Transverse colon (tissue), 4 donors: ENCODE results near the gene CHST3.

ENCODE experiments used
- POLR2A ChIP-seq: fragments of 450-650 bp; IDR thresholded peaks from one replicate; pipeline ENCODE4 v1.6.1; 2016; ENCODE audit warnings: antibody characterized with exemption, mild to moderate bottlenecking, moderate library complexity
- POLR2AphosphoS5 ChIP-seq, 3 donors: sonication (generic); formaldehyde crosslinking; IDR thresholded peaks; one replicate each; pipeline ENCODE4 v1.6.1; 2016; ENCODE audit warnings: antibody characterized with exemption in 3 of 3
- TF ChIP-seq, protein P1 (sequence below), 5 experiments: fragments of 200-600 bp in 3 of 5; fragments of 450-650 bp in 2 of 5; sonication (generic) in 3 of 5; IDR thresholded peaks; 1 replicate in 2 of 5; 2 replicates in 3 of 5; pipeline ENCODE4 v1.5.1; 2016 to 2017; ENCODE audit warnings: antibody characterized with exemption in 5 of 5, inconsistent platforms in 3 of 5, mild to moderate bottlenecking in 2 of 5, moderate library complexity in 1 of 5

DNA sequence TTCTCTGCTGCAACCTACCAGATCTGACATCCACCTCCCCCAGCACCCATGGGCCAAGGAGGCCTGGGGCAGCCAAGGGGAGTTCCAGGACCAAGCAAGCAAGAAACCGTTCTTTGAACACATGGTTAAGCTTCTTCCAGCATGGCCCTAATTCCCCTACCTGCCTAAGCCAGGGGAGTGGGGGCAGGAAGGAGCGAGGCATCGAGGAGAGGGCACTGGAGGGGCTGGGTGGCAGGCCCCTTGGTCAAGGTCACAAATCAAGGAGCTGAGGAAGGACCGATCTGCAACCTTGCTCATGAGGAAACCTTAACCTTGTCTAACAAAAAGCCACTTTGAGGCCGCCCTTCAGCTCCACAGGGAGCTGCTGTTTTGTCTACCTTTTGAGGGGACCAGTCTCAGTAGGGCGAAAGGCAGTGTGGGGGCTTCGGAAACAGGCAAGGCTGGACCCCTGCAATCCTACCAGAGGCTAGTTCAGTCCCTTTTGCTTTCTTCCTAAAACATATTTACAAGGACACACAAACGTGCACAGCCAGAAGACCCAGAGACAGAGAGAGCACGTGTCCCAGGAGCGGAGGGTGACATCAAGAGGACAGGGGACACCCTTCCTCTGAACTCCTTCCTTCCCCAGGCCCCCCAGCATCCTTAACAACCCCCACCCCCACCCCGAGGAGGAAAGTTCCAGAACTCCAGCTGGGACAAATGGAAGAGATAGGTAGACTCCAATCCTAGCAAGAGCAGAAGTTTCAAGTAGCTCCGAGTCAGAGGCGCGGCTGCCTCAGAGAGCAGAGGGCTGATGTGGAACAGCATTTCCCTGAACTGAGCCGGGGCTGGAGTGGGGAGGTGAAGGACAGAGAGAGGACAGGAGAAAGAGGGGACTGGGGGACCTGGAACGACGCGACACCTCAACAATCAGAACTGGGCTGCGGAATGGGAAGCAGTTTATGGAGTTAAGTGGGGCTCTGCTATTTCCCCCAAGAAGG, 95.9 kb downstream of the CHST3 start:
- TF ChIP-seq POLR2AphosphoS5 (IDR thresholded peaks at IDR 0.05), result no peak
- TF ChIP-seq, protein P1, sequence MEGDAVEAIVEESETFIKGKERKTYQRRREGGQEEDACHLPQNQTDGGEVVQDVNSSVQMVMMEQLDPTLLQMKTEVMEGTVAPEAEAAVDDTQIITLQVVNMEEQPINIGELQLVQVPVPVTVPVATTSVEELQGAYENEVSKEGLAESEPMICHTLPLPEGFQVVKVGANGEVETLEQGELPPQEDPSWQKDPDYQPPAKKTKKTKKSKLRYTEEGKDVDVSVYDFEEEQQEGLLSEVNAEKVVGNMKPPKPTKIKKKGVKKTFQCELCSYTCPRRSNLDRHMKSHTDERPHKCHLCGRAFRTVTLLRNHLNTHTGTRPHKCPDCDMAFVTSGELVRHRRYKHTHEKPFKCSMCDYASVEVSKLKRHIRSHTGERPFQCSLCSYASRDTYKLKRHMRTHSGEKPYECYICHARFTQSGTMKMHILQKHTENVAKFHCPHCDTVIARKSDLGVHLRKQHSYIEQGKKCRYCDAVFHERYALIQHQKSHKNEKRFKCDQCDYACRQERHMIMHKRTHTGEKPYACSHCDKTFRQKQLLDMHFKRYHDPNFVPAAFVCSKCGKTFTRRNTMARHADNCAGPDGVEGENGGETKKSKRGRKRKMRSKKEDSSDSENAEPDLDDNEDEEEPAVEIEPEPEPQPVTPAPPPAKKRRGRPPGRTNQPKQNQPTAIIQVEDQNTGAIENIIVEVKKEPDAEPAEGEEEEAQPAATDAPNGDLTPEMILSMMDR (IDR thresholded peaks at IDR 0.05), result no peak
- TF ChIP-seq POLR2A, result no peak
